IPS-18c (cell line): ENCODE results near the gene NRAP.

Experiments used
- H3K4me3 ChIP-seq: 2 replicates; pipeline ENCODE4 v1.7.0; 2013; ENCODE audit warnings: low read depth, mild to moderate bottlenecking, low read length, moderate library complexity; ENCODE audit not compliant: insufficient read depth
- H3K9me3 ChIP-seq: one replicate; pipeline ENCODE4 v1.6.1; 2013; ENCODE audit warnings: mild to moderate bottlenecking, low read length, moderate library complexity; ENCODE audit not compliant: control insufficient read depth, insufficient read depth

Gene NRAP

GRCh38 chr10:113600569-113600968 lies 63.3 kb downstream of the NRAP start:
- Histone ChIP-seq H3K4me3 (no peak overlapping the region), H3K9me3 (no peaks in the 10 kb centered on the region)

GRCh38 chr10:113594652-113595051 lies 69.2 kb downstream of the NRAP start:
- Histone ChIP-seq H3K4me3 (no peak overlapping the region), H3K9me3 (no peaks in the 10 kb centered on the region)

- H3K4me3 ChIP-seq = no peak overlapping the region
- H3K9me3 ChIP-seq = no peaks in the 10 kb centered on the region
Measured at GRCh38 chr10:113592380-113592779, 71.5 kb downstream of the NRAP start.

- Histone ChIP-seq H3K9me3 (no peaks in the 10 kb centered on the region), H3K4me3 (no peak overlapping the region)
Measured at GRCh38 chr10:113590581-113590980, 73.3 kb downstream of the NRAP start.

GRCh38 chr10:113589201-113589770 lies 74.6 kb downstream of the NRAP start:
- Histone ChIP-seq H3K4me3 (no peak overlapping the region), H3K9me3 (no peaks in the 10 kb centered on the region)

- Histone ChIP-seq H3K4me3 (no peak overlapping the region), H3K9me3 (no peaks in the 10 kb centered on the region)
Measured at GRCh38 chr10:113585949-113586348, 77.9 kb downstream of the NRAP start.

DNA sequence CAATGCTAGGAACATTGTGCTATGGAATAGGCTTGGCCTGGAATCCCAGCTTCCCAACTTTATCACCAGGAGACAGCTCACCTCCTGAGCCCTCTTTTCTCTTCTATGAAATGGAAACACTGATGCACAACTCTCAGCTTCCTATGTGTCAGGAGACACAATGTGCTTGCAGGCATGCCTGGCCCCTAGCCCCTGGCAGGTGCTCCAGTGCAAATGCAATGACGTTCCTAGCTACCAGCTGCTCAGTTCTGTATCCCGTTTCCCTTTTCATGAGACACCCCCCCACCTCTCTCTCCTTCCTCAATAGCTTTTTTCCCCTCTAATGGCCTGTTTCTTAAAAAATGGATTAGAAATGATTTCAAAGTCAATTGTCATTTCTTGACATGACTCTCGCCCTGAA lies 80.3 kb downstream of the NRAP start:
- H3K4me3 ChIP-seq = no peak overlapping the region
- peaks cover 2% of the 10 kb centered on the region for H3K9me3 ChIP-seq

- Histone ChIP-seq H3K4me3 (no peak overlapping the region), H3K9me3 (peaks cover 2% of the 10 kb centered on the region)
Measured at GRCh38 chr10:113581092-113581491, 82.7 kb downstream of the NRAP start.

GRCh38 chr10:113578773-113579172 lies 85.1 kb downstream of the NRAP start:
- peaks cover 2% of the 10 kb centered on the region for H3K9me3 ChIP-seq
- H3K4me3 ChIP-seq = no peak overlapping the region

DNA sequence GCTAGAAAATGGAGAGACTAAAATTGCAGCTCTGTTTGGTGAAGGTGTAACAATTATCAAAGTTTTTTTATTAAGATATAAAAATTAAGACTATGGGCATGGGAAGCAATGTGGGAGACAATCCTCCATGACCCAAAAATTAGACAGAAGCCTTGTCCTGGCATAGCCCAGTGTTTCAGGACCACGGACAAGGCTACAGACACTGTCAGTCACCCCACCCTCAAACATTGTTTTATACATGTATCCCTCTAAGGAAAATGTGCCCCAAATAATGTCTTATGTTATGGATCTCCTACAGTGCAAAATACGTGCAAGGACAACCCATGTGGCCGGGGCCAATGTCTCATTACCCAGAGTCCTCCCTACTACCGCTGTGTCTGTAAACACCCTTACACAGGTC lies 87.0 kb downstream of the NRAP start:
- Histone ChIP-seq H3K9me3 (peaks cover 2% of the 10 kb centered on the region), H3K4me3 (no peak overlapping the region)

DNA sequence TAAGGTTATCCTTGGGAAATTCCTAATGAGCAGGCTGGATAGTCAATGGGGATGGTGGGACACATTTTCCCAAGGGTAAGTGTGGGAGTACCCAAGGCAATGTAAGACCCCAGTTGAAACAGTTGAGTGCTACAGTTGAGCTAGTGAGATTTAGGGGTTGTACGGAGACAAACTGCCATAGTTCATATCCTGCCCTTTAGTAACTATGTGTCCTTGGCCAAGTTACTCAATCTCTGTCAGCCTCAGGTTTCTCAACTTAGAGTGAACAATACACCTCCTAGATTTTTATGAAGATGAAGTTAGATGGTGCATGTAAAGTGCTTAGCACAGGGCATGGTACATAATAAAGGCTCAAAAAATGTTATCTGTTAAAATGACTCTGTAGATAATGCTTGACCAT lies 90.5 kb downstream of the NRAP start:
- no peaks in the 10 kb centered on the region for H3K9me3 ChIP-seq
- no peak overlapping the region for H3K4me3 ChIP-seq

DNA sequence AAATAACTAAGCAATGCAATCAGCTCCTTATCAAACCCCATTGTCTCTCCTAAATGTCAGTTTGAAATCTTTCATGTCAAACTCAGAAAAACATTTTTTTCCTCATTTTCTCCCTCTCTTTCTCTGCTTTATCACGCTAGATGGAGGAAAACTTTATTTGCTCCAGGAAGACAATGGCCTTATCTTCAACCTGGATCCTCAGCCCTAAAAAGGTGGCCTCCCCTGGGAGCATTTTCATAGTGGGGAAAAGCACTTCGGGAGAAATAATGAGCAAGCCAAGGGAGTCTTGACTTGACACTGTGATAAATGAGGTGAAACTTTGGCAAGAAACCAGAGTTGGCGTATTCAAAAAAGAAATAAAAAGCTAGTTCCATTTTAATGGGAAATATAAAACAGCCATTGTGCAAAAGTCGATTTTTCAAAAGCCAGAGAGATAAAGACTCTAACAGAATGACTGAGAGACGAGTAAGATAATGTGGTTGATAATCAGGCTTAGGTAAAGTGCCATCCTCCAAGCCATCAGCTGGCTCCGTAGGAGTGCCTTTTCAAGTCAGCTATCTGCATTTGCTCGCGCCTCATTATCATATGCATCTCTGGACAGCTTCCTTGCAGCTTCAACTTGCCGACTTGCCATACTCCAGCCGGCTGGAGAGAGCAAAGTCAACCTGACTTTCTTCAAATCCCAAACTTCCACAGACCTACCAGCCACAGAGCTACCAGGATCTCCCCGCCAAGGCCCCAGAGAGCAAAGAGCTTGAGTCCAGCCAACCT lies 91.1 kb downstream of the NRAP start:
- Histone ChIP-seq H3K9me3 (no peaks in the 10 kb centered on the region), H3K4me3 (no peak overlapping the region)

DNA sequence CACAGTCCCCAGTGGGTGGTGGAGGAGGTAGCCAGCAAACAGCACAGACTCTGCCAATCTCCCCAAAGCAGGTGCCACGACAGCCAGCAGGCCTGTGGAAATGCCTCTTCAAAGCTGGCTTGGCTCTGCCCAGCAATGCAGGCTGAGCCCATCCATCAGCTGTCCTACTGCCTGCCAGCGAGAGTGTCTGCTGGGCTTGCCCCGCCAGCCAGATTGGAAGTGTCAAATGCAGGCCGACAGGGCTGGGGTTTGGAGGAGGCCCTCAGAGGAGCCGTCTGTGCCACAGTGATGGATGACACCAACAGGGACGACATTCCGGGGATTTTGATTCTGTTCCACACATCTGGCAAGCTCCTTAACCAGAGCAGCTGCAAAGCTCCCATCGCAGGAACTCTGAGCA lies 94.3 kb downstream of the NRAP start:
- no peaks in the 10 kb centered on the region for H3K9me3 ChIP-seq
- no peak overlapping the region for H3K4me3 ChIP-seq

- Histone ChIP-seq H3K4me3 (no peak overlapping the region), H3K9me3 (no peaks in the 10 kb centered on the region)
Measured at GRCh38 chr10:113566888-113567287, 97.0 kb downstream of the NRAP start.

DNA sequence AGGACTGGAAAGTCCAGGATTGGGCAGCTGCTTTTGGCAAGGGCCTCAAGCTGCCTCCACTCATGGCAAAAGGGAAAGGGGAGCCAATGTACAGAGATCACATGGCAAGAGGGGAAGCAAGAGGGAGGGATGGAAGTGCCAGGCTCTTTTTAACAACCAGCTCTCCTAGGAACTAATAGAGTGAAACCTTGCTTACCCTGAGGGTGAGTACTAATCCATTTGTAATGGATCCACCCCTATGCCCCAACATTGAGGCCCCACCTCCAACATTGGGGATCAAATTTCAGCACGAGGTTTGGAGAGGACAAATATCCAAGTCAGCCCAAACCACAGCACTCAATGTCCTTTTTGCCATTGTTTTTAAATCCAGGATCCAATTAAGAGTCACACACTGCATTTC lies 98.5 kb downstream of the NRAP start:
- H3K9me3 ChIP-seq = no peaks in the 10 kb centered on the region
- H3K4me3 ChIP-seq = no peak overlapping the region

- Histone ChIP-seq H3K9me3 (no peaks in the 10 kb centered on the region), H3K4me3 (no peak overlapping the region)
Measured at GRCh38 chr10:113563306-113564088, 100.3 kb downstream of the NRAP start.

- Histone ChIP-seq H3K4me3 (no peak overlapping the region), H3K9me3 (no peaks in the 10 kb centered on the region)
Measured at GRCh38 chr10:113562704-113563103, 101.1 kb downstream of the NRAP start.

GRCh38 chr10:113562069-113562468 lies 101.8 kb downstream of the NRAP start:
- Histone ChIP-seq H3K9me3 (no peaks in the 10 kb centered on the region), H3K4me3 (no peak overlapping the region)
